Type B pancreatic cell (in vitro differentiated cells): ENCODE measurements around the gene UBE2N. TPM values are rescaled to one million over a fixed set of nuclear protein-coding genes. Genes with fewer than 3 reads are reported as not detected.
"Not testable (repeated sequence)": the region's sequence is repeated elsewhere in the genome, so short reads cannot be mapped to it uniquely, and the experiment has no call there.

Experiments used
- DNase-seq: peaks from one replicate; pipeline ENCODE4 v3.0.0; 2021; ENCODE audit warnings: mixed read lengths; ENCODE audit not compliant: unreplicated experiment; ENCODE audit errors: extremely low spot score
- H3K27ac Mint-ChIP-seq: 2 replicates; pipeline ENCODE4 v1.8.0; 2021; ENCODE audit warnings: mild to moderate bottlenecking, mixed read lengths
- H3K27me3 Mint-ChIP-seq: 2 replicates; pipeline ENCODE4 v1.8.0; 2021; ENCODE audit warnings: mixed read lengths
- H3K36me3 Mint-ChIP-seq: 2 replicates; pipeline ENCODE4 v1.8.0; 2021; ENCODE audit warnings: mixed read lengths
- H3K4me1 Mint-ChIP-seq: one replicate; pipeline ENCODE4 v1.8.0; 2021; ENCODE audit warnings: mixed read lengths; ENCODE audit not compliant: unreplicated experiment
- H3K4me3 Mint-ChIP-seq: 2 replicates; pipeline ENCODE4 v1.8.0; 2021; ENCODE audit warnings: mild to moderate bottlenecking, mixed read lengths
- H3K9me3 Mint-ChIP-seq: 2 replicates; pipeline ENCODE4 v1.8.0; 2021; ENCODE audit warnings: mixed read lengths
- CTCF ChIP-seq: fragments of 200-600 bp; sonication (generic); conservative IDR thresholded peaks from 2 replicates; pipeline ENCODE4 v1.5.0; 2021; ENCODE audit warnings: antibody characterized with exemption, mild to moderate bottlenecking
- total RNA-seq: library from RNA; stranded (reverse); gene quantifications from 2 replicates; pipeline ENCODE4 v1.2.1, GENCODE V29; 2021; ENCODE audit warnings: low replicate concordance

Gene UBE2N
- total RNA-seq, 1 donor from 2014 or later: 102 TPM

GRCh38 chr12:93407054-93407962 is 34.4 kb downstream of the UBE2N start:
- Mint-ChIP-seq H3K9me3 (peaks cover 3% of the 10 kb centered on the region), H3K36me3 (peaks cover 45% of the 10 kb centered on the region), H3K27me3 (no peaks in the 10 kb centered on the region), H3K4me3 (no peak overlapping the region), H3K4me1 (peaks cover 24% of the 10 kb centered on the region), H3K27ac (peak overlapping the region; percentile 42)
- no peak for TF ChIP-seq CTCF
- DNase-seq: no peak

GRCh38 chr12:93404961-93405849 is 36.5 kb downstream of the UBE2N start:
- H3K27me3 Mint-ChIP-seq: no peaks in the 10 kb centered on the region
- H3K4me3 Mint-ChIP-seq: peak overlapping the region; percentile 40
- H3K27ac Mint-ChIP-seq: peak overlapping the region; percentile 78
- H3K9me3 Mint-ChIP-seq: no peaks in the 10 kb centered on the region
- H3K36me3 Mint-ChIP-seq: peaks cover 34% of the 10 kb centered on the region
- H3K4me1 Mint-ChIP-seq: peaks cover 11% of the 10 kb centered on the region
- TF ChIP-seq CTCF: no peak
- no peak for DNase-seq

GRCh38 chr12:93403988-93404803 is 37.6 kb downstream of the UBE2N start:
- Mint-ChIP-seq H3K9me3 (no peaks in the 10 kb centered on the region), H3K36me3 (peaks cover 33% of the 10 kb centered on the region), H3K27me3 (no peaks in the 10 kb centered on the region), H3K4me1 (peaks cover 11% of the 10 kb centered on the region), H3K27ac (peak overlapping the region; percentile 5), H3K4me3 (no peak overlapping the region)
- no peak for DNase-seq
- no peak for TF ChIP-seq CTCF

GRCh38 chr12:93402333-93403311 is 39.1 kb downstream of the UBE2N start:
- Mint-ChIP-seq H3K4me1 (peaks cover 11% of the 10 kb centered on the region), H3K27me3 (no peaks in the 10 kb centered on the region), H3K36me3 (peaks cover 40% of the 10 kb centered on the region), H3K27ac (no peak overlapping the region), H3K9me3 (no peaks in the 10 kb centered on the region), H3K4me3 (no peak overlapping the region)
- TF ChIP-seq CTCF: no peak
- DNase-seq: no peak

- Mint-ChIP-seq H3K36me3 (peaks cover 30% of the 10 kb centered on the region), H3K4me1 (peaks cover 11% of the 10 kb centered on the region), H3K27ac (peak overlapping the region; percentile 2)
- not testable (repeated sequence) for DNase-seq, H3K27me3 Mint-ChIP-seq, H3K4me3 Mint-ChIP-seq, H3K9me3 Mint-ChIP-seq
Observed at GRCh38 chr12:93399183-93399863, 42.4 kb downstream of the UBE2N start.
